KMS-11 (cell line): Measurements from ENCODE around the gene XPC.

Source experiments
- H2AFZ ChIP-seq: fragments of 200-600 bp; sonication (generic); 2 replicates; pipeline ENCODE4 v1.6.1; 2016; ENCODE audit warnings: antibody characterized with exemption, mixed run types, low read depth
- H3K27ac ChIP-seq: fragments of 200-600 bp; sonication (generic); 2 replicates; pipeline ENCODE4 v1.6.1; 2016; ENCODE audit warnings: mild to moderate bottlenecking, mixed run types
- H3K27me3 ChIP-seq: fragments of 200-600 bp; sonication (generic); 2 replicates; pipeline ENCODE4 v1.6.1; 2017; ENCODE audit warnings: mild to moderate bottlenecking, low read depth, mixed run types, moderate library complexity; ENCODE audit not compliant: insufficient read depth
- H3K36me3 ChIP-seq: fragments of 200-600 bp; sonication (generic); 2 replicates; pipeline ENCODE4 v1.6.1; 2017; ENCODE audit warnings: mild to moderate bottlenecking, mixed run types; ENCODE audit not compliant: insufficient read depth
- H3K4me1 ChIP-seq: fragments of 200-600 bp; sonication (generic); 2 replicates; pipeline ENCODE4 v1.6.1; 2016; ENCODE audit warnings: mild to moderate bottlenecking, low read depth, mixed run types; ENCODE audit not compliant: poor library complexity, severe bottlenecking
- H3K4me2 ChIP-seq: fragments of 200-600 bp; sonication (generic); 2 replicates; pipeline ENCODE4 v1.7.0; 2016; ENCODE audit warnings: mild to moderate bottlenecking, mixed run types
- H3K4me3 ChIP-seq: fragments of 200-600 bp; sonication (generic); IDR thresholded peaks from 2 replicates; pipeline ENCODE4 v1.6.1; 2017; ENCODE audit warnings: low read depth, low read length, mixed read lengths; ENCODE audit not compliant: insufficient read depth
- H3K79me2 ChIP-seq: fragments of 200-600 bp; sonication (generic); 2 replicates; pipeline ENCODE4 v1.6.1; 2016; ENCODE audit warnings: low read depth, mixed run types; ENCODE audit not compliant: insufficient read depth
- H3K9ac ChIP-seq: fragments of 200-600 bp; sonication (generic); 2 replicates; pipeline ENCODE4 v1.6.1; 2016; ENCODE audit warnings: mild to moderate bottlenecking, mixed run types
- H4K20me1 ChIP-seq: fragments of 200-600 bp; sonication (generic); 2 replicates; pipeline ENCODE4 v1.6.1; 2016; ENCODE audit warnings: mild to moderate bottlenecking, mixed run types; ENCODE audit not compliant: insufficient read depth
- CTCF ChIP-seq: fragments of 200-600 bp; sonication (generic); conservative IDR thresholded peaks from 2 replicates; pipeline ENCODE4 v1.6.1; 2017; ENCODE audit warnings: low read depth, mild to moderate bottlenecking, antibody characterized with exemption, low read length, moderate library complexity, mixed read lengths

The XPC gene

GRCh38 chr3:14210290-14210688 lies 31.9 kb upstream of the XPC start:
- H3K36me3 ChIP-seq, result no peaks in the 10 kb centered on the region

GRCh38 chr3:14209581-14210289 lies 31.3 kb upstream of the XPC start:
- Histone ChIP-seq H3K79me2 (no peaks in the 10 kb centered on the region), H2AFZ (no peak overlapping the region), H3K4me2 (no peak overlapping the region), H3K4me1 (no peaks in the 10 kb centered on the region), H3K27me3 (no peaks in the 10 kb centered on the region), H3K36me3 (no peaks in the 10 kb centered on the region), H3K4me3 (no peak overlapping the region), H3K27ac (no peak overlapping the region), H3K9ac (no peak overlapping the region), H4K20me1 (no peaks in the 10 kb centered on the region)
- TF ChIP-seq CTCF, result no peak

More at GRCh38 chr3:14210290-14210688, 31.9 kb upstream of the XPC start:
- no peak overlapping the region for H3K4me2 ChIP-seq
- H4K20me1 ChIP-seq, result no peaks in the 10 kb centered on the region
- H3K27me3 ChIP-seq, result no peaks in the 10 kb centered on the region
- H3K27ac ChIP-seq, result no peak overlapping the region
- no peaks in the 10 kb centered on the region for H3K4me1 ChIP-seq
- no peaks in the 10 kb centered on the region for H3K79me2 ChIP-seq
- no peak for TF ChIP-seq CTCF
- no peak overlapping the region for H3K9ac ChIP-seq
- H2AFZ ChIP-seq, result no peak overlapping the region
- H3K4me3 ChIP-seq, result no peak overlapping the region

- H3K27ac ChIP-seq, result no peak overlapping the region
- no peaks in the 10 kb centered on the region for H3K27me3 ChIP-seq
- no peak overlapping the region for H3K9ac ChIP-seq
- no peak overlapping the region for H3K4me2 ChIP-seq
- H4K20me1 ChIP-seq, result no peaks in the 10 kb centered on the region
- no peak for TF ChIP-seq CTCF
- H2AFZ ChIP-seq, result no peak overlapping the region
- no peaks in the 10 kb centered on the region for H3K79me2 ChIP-seq
- no peak overlapping the region for H3K4me3 ChIP-seq
- no peaks in the 10 kb centered on the region for H3K4me1 ChIP-seq
- no peaks in the 10 kb centered on the region for H3K36me3 ChIP-seq
These were observed 30.6 kb upstream of the XPC start for GRCh38 chr3:14208977-14209394.

GRCh38 chr3:14208168-14208567 lies 29.8 kb upstream of the XPC start:
- no peak overlapping the region for H2AFZ ChIP-seq
- no peaks in the 10 kb centered on the region for H3K79me2 ChIP-seq
- no peaks in the 10 kb centered on the region for H3K27me3 ChIP-seq
- H3K36me3 ChIP-seq, result no peaks in the 10 kb centered on the region
- no peak overlapping the region for H3K4me2 ChIP-seq
- no peak overlapping the region for H3K4me3 ChIP-seq
- no peaks in the 10 kb centered on the region for H4K20me1 ChIP-seq
- no peak overlapping the region for H3K27ac ChIP-seq
- no peaks in the 10 kb centered on the region for H3K4me1 ChIP-seq
- H3K9ac ChIP-seq, result no peak overlapping the region
- no peak for TF ChIP-seq CTCF
